ENCODE data around the gene HPCA.

The HPCA gene

DNA sequence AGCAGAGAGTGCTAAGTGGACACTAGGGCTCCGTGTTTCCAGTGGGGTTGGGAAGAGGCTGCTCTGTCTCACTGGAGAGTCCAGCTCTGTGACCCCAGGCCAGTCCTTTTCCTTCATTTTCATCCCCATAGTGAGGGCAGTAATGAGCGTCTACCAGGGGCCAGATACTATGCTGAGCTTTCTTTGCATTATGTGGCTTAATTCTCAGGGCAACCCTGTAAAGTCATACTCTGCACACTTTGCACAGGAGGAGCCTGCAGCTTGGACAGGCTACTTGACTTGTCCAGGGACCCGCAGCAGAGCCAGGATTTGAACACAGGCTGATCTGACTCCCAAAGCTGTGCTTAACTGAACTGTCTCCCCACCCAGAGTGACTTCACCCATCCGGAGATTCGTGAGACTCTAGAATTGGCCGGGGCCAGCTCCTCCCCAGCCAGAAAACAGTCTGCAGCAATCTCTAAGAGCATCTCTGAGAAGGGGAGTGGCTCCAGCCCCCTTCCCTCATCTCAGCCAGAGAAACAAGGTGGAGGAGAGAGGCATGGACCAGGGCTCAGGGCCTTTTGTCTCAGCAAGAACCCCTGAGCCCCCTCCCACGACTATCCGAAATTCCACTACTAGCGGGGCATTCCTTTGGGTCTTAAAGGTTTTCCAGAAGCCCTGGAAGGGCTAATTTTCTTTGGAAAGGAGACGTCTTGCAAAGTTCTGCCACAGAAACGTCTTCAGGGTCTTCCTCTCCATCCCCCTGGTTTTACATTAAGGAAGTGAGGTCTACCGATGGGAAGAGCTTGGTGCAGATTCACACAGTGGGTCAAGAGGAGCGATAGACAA lies 14.7 kb upstream of the HPCA start:
- DNase-seq, result peak; percentile 65

GRCh38 chr1:32872192-32872460 lies 14.2 kb upstream of the HPCA start:
- no peak for DNase-seq

DNA sequence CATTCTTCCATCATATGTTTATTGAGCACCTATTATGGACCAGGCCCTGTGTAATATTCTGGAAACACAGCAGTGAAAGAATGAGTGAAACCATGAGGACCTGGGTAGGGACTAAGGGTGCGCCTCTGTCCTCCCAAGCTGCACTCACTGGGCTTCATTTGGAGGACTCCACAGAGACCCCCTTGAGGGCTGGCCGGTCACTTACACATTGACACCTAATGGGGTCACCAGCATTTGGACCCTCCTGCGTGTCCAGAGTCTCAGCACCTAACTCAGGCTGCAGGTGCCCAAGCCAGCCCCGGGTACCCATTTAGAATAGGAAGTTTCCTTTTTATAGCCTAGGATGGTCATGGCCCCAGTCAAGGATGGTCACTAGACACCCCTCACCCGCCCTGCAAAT lies 12.8 kb upstream of the HPCA start:
- no peak for DNase-seq

- DNase-seq, result peak; percentile 35
Measured at GRCh38 chr1:32874860-32875752, 11.2 kb upstream of the HPCA start.

DNA sequence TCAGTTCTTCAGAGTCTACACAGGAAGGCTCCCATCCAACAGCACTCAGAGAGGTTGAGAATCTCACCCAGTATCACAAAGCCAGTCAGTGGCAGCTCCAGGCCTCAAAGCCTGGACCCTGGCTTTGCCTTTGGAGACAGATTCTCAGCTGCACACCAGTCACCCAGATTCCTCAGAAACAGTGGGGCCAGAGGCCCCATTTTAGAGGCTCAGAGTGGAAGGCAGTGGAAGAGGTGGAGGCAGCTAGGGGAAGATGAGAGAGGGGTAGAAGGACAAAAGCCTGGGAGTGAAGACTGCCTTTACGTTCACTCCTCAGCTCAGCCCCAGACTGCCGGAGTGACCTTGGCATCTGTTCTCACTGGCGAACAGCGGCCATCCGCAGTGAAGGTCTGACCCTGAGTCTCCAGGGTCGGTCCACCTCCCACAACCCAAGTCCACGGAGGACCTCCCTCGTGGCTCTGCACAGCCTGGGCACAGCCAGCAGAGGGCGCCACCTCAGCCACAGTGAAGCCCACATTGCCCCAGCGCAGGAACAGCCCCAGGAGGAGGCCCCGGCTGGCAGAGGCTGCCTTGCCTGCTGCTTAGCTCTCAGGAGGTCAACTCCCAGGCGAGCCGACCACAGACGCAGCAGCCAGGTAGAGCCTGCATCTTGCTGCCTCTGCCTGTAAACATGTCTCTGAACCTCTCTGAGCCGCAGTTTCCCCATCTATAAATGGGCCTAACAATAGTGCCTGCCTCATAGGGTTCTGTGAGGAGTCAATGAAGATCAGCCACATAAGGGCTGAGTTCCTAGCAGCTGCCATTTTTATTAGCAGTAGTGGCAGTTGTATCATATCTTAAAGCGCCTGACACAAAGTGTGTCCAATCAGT lies 9.7 kb upstream of the HPCA start:
- peak; percentile 72 for DNase-seq

DNA sequence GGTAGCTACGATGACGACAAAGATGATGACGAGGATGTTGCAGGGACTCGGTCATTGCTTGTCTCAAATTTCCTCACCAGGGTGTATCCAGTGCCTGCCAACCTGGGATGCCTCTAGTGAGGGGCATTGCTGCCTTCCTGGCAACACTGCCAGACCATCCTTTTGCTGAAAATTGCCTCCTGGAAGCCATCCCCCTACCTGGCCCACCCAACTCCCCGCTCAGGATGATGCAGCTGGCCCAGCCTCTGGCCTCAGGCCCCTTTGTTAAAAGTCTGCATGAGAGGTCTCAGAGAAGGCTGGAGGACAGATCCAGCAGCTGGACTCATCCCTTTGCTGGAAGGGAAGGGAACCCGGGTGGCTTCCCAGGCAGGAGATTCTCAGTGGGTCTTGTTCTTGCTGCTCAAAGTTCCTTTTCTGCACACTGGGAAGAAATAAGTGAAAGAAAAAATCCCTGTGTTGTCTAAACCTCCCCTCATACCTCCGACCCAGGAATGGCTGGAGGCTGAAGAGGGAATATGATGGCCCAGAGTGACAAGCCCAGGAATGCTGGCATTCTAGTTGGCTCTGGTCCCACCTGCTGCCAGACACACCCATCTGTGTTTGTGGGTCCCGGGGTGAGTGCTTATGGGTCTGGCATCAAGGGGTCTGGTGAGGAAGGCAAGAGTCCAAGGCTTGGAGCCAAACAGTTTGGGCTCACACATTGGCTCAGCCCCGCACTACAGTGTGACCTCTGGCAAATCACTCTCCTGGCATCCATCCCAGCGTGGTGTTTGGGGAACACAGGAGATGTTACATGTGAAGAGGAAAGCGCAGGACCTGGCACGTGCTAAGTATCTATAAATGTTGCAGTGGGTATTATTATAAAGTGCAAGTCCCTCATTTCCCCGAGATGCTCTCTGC lies 8.8 kb upstream of the HPCA start:
- DNase-seq, result peak; percentile 65

- DNase-seq, result peak; percentile 73
Measured at GRCh38 chr1:32878183-32878582, 8.1 kb upstream of the HPCA start.

- DNase-seq, result peak; percentile 55
Measured at GRCh38 chr1:32878637-32879041, 7.7 kb upstream of the HPCA start.

DNA sequence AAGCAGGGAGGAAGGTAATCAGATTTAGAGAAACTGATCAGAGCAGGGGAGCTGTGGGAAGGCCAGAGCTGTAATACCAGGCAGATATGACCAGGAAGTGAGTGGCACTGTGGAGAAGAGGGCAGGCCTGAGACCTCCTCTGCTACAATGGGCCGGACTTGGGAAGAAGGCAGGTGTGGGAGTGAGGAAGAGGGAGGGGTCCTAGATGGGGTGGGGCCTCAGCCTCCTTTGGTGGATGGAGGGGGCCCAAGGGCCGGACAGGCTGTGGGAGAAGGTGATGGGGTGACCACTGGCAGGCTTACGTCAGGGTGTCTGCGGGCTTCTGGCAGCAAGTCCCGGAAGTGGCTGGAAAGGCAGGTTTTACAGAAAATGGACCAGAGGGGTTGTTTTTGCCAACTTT lies 5.0 kb upstream of the HPCA start:
- DNase-seq, result peak; percentile 69

DNA sequence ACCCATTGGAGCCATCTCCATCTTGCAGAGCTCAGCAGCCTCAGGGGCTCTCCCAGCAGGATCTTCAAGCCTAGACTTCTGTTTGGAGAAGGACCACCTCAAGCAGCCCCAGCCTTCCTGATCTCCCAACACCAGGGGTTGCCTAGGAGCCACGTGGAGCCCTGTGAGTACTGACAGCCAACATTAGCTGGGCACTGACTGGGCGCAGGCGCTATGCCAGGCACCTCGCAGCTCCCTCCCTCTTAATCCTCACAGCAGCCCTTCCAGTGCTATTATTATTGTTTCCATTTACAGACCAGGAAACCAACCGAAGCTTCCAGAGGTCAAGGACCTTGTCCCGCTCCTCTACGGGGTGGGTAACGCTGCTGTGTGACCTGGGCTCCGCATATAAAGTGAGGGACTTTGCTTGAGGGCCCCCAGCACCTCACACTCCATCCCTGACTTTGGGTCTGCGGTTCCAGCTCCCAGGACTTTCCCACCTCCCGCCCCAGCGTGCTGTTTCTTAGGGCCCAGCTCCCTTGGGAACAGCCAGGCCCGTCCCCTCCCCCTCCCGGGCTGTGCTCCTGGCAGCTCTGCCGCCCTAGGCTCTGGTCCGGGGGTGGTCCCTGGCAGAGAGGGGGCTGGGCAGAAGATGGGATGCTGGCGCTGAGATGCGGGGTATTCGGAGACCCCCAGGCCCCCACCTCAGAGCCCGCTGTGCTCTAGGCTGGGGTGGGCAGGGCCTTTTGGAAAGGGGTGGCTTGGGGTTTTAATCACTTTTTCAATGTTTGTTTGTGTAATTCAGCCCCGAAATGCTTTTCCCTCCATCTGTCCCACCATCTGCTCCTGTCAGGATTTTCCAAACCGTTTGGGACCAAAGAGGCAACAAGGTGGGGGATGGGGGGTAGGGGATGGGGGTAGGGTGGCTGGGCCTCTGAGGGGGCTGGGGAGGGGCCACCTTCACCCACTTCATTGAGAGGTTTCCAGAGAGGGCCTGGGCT lies 4.1 kb upstream of the HPCA start:
- DNase-seq, result peak; percentile 95

DNA sequence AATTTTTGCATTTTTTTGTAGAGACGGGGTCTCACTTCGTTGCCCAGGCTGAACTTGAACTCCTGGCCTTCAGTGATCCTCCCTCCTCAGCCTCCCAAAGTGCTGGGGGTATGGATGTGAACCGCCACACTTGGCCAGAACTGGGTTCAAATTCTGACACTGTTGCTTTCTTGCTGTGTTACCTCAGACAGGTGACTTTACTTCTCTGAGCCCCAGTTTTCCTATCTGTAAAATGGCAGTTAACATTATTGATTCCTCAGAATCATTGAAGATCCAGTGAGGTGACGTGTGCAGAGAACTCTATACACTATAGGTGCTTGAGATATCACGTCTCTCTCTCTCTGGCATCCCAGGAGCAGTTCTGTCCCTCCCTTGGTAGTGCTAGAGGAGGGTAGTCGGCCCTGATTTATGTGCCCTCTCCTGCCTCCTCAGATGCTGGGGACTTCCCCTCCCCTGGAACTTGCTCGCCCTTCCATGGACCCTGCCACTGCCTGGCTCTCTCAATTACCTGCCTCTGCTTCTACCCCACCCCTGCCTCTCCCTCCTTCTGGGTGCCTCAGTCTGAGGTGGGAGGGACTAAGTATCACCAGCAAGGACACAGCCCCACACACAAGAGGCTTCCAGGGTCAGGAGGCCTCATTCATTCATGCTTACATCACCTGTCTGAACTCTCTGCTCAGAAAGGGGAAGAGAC lies 2.8 kb upstream of the HPCA start:
- peak; percentile 80 for DNase-seq

DNA sequence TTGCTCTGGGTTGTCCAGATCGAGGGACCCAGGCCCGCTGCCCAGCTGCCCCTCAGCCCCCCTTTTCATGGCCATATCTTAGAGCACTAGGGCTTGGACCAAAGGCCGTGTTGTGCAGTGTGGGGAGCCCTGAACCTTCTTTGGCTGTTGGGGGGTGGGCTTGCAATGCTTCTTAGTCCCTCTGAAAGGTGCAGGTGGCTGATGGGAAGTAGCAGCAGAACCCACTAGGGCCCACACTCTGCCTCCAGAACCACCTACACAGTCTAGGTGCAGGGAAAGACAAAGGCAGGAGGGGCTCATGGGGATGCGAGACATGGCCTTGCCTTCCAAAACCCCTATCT lies 2.3 kb upstream of the HPCA start:
- peak; percentile 27 for DNase-seq

DNA sequence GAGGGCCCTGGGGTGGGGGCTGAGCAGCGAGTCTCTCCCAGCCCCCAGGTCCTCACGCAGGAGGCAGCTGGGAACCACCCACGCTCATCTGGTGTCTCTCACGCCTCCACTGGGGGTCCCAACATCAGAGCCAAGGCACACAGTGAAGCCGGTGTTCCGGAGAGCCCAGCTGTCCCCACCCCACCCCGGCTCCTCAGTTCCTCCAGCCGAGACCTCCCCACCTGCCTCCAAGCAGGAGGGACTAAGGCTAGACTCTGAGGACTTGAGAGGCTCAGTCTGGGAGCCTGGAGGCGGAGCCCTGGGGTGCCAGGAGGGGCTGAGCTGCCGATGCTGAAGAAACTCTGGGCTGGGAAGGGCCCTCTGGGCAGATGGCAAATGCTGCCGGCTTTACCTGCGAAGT lies 1.6 kb upstream of the HPCA start:
- peak; percentile 92 for DNase-seq

DNA sequence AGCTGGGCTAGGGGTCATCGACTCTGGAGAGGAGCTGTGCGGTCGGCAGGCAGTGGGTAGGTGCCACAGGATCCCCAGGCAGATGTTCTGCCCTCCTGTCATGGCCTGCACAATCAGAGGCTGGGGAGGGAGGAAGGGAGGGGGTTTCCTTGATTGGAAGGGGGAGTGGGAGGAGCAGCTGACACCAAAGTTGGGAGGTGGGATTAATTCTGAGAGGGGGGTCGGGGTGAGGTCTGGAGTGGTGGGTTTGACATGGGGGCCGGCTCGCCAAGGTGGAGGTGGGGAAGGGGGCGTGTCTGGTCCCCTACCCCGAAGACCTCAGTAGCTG lies 651 bp upstream of the HPCA start:
- peak; percentile 78 for DNase-seq

GRCh38 chr1:32886828-32887414 lies 630 bp downstream of the HPCA start:
- DNase-seq, result peak; percentile 27

DNA sequence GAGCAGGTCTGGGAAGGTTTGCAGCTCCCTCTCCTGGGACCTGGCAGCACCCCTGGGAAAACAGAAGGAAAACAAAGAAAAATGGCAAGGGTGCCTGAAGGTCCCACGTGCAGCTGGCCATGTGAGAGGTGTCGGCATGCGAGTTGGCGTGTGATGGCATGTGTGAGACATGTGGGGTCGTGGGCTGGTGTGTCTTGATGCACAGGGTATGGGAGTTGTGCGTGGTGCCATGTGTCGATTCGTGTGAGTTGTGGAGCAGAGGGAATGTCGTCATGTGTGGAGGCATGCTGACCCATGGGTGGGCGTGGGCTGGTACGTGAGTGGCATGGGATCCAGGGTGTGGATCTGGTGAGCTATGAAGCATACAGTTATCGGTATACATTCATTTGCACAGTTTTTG lies 1.3 kb downstream of the HPCA start:
- no peak for DNase-seq

DNA sequence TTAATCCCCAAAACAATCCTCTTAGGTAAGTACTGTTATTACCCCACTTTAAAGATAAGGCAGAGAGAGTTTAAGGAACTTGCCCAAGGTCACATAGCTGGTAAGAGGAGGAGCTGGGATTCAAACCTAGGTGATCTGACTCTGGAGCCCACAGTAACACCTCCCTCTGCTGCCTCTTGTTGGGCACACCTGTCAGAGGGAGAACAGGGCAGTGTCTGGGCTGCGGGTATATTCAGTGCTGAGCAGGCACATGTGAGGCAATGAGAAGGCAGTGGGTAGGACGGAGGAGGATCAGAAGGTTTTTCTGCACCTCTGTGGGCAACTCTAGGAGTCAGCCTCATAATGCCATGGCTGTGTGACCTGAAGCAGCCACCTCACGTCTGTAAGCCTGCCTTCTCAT lies 1.8 kb downstream of the HPCA start:
- no peak for DNase-seq

GRCh38 chr1:32888677-32889420 lies 2.6 kb downstream of the HPCA start:
- DNase-seq, result no peak

GRCh38 chr1:32889731-32890278 lies 3.5 kb downstream of the HPCA start:
- DNase-seq, result no peak
